ENCODE data around the gene CCDC192. TPM values are rescaled to one million over a fixed set of nuclear protein-coding genes. Genes with fewer than 3 reads are reported as not detected.

The CCDC192 gene
- polyA plus RNA-seq, 1 donor from 2014 or later, result not detected

DNA sequence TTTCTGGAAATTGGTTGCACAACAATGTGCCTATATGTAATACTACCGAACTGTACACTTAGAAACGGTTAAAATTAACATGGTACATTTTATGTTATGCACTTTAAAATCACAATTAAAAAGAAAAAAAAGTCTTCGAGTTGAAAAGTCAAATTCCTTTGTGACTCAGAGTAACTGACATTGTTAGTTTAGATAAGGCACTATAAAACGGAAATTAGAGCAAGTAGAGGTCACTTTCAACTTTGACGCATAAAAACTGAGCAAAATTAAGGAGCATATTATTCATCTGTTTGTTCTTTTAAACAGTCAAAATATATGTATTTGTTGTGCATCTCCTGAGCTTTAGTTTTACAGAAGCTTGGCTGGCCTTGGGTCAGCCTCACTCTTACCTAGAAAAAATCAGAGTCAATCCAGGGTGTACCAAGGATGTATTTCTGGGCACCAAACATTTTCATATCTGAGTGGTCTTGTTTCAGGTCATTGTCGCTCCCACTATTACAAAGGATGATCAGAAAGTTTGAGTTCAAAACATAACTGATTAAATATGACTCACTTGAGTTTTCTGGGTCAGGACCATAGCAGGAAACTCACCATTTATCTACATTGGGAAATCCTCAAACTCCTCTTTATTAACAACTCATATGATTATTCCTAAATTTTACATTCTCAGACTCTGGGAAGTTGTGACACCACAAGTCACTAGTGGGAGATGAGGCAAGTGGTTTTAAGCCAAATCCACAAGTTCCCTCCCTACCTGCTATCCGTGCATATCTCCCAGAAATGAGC lies 160.6 kb downstream of the CCDC192 start:
- Histone ChIP-seq H3K4me2 (ENCODE audit: low read length) (no peak overlapping the region), H3K27ac (ENCODE audit: low read length) (no peak overlapping the region)

DNA sequence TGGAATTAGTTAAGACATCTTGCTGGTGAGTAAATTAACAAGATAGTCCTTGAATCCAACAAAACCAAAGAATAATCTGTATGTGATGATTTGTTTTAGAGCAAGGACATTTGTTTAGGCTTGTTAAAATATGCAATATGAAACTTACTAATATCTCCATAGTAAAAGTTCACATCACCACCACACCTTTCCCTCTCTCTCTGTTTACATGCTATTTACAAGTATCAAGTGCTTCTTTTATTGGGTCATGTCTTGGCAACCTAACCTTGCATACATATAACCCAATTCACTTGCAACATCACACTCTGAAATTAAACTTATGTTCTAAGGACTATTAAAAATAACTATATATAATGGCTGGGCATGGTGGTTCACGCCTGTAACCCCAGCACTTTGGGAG lies 161.3 kb downstream of the CCDC192 start:
- no peak overlapping the region for H3K4me2 ChIP-seq (ENCODE audit: low read length)
- no peak for TF ChIP-seq SMC3 (conservative IDR thresholded peaks at IDR 0.05; ENCODE audit: poor library complexity)
- TF ChIP-seq MXI1 (conservative IDR thresholded peaks at IDR 0.05; ENCODE audit: poor library complexity, severe bottlenecking), result no peak
- TF ChIP-seq, protein P1, sequence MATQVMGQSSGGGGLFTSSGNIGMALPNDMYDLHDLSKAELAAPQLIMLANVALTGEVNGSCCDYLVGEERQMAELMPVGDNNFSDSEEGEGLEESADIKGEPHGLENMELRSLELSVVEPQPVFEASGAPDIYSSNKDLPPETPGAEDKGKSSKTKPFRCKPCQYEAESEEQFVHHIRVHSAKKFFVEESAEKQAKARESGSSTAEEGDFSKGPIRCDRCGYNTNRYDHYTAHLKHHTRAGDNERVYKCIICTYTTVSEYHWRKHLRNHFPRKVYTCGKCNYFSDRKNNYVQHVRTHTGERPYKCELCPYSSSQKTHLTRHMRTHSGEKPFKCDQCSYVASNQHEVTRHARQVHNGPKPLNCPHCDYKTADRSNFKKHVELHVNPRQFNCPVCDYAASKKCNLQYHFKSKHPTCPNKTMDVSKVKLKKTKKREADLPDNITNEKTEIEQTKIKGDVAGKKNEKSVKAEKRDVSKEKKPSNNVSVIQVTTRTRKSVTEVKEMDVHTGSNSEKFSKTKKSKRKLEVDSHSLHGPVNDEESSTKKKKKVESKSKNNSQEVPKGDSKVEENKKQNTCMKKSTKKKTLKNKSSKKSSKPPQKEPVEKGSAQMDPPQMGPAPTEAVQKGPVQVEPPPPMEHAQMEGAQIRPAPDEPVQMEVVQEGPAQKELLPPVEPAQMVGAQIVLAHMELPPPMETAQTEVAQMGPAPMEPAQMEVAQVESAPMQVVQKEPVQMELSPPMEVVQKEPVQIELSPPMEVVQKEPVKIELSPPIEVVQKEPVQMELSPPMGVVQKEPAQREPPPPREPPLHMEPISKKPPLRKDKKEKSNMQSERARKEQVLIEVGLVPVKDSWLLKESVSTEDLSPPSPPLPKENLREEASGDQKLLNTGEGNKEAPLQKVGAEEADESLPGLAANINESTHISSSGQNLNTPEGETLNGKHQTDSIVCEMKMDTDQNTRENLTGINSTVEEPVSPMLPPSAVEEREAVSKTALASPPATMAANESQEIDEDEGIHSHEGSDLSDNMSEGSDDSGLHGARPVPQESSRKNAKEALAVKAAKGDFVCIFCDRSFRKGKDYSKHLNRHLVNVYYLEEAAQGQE (IDR thresholded peaks at IDR 0.05; ENCODE audit: borderline replicate concordance), result no peak
- TF ChIP-seq EP300 (conservative IDR thresholded peaks at IDR 0.05; ENCODE audit: poor library complexity, severe bottlenecking), result no peak
- TF ChIP-seq TAF1 (IDR thresholded peaks at IDR 0.05; ENCODE audit: low read depth), result no peak
- no peak for TF ChIP-seq POLR2AphosphoS5 (IDR thresholded peaks at IDR 0.05)
- TF ChIP-seq RAD21 (conservative IDR thresholded peaks at IDR 0.05), result no peak
- TF ChIP-seq EZH2 (IDR thresholded peaks at IDR 0.05; ENCODE audit: borderline replicate concordance, insufficient read depth, low read length, poor library complexity, severe bottlenecking), result no peak
- TF ChIP-seq, protein P2, sequence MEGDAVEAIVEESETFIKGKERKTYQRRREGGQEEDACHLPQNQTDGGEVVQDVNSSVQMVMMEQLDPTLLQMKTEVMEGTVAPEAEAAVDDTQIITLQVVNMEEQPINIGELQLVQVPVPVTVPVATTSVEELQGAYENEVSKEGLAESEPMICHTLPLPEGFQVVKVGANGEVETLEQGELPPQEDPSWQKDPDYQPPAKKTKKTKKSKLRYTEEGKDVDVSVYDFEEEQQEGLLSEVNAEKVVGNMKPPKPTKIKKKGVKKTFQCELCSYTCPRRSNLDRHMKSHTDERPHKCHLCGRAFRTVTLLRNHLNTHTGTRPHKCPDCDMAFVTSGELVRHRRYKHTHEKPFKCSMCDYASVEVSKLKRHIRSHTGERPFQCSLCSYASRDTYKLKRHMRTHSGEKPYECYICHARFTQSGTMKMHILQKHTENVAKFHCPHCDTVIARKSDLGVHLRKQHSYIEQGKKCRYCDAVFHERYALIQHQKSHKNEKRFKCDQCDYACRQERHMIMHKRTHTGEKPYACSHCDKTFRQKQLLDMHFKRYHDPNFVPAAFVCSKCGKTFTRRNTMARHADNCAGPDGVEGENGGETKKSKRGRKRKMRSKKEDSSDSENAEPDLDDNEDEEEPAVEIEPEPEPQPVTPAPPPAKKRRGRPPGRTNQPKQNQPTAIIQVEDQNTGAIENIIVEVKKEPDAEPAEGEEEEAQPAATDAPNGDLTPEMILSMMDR (IDR thresholded peaks at IDR 0.05; ENCODE audit: poor library complexity, severe bottlenecking), result no peak
- no peaks in the 10 kb centered on the region for H3K79me2 ChIP-seq (replicated peaks; ENCODE audit: insufficient read depth, low read length)
- H3K4me3 ChIP-seq (ENCODE audit: low read length), result no peak overlapping the region
- no peak overlapping the region for H2AFZ ChIP-seq (ENCODE audit: low read depth, low read length)
- H3K27me3 ChIP-seq (ENCODE audit: insufficient read depth, low read depth, low read length), result no peaks in the 10 kb centered on the region
- no peak overlapping the region for H3K27ac ChIP-seq (ENCODE audit: low read length)
- no peak overlapping the region for H3K9ac ChIP-seq (ENCODE audit: low read length)
- no peaks in the 10 kb centered on the region for H3K36me3 ChIP-seq (ENCODE audit: insufficient read depth, low read length)
- no peaks in the 10 kb centered on the region for H3K9me2 ChIP-seq (ENCODE audit: insufficient read depth, low read length)
- no peaks in the 10 kb centered on the region for H3K9me3 ChIP-seq (ENCODE audit: low read length)
- H3F3A ChIP-seq (ENCODE audit: insufficient read depth, low read length, poor library complexity, severe bottlenecking), result no peaks in the 10 kb centered on the region
- no peaks in the 10 kb centered on the region for H4K20me1 ChIP-seq (ENCODE audit: insufficient read depth)

More for the DNA sequence above, 160.6 kb downstream of the CCDC192 start:
- Histone ChIP-seq H3F3A (ENCODE audit: insufficient read depth, low read length, poor library complexity, severe bottlenecking) (no peaks in the 10 kb centered on the region), H3K9me3 (ENCODE audit: low read length) (no peaks in the 10 kb centered on the region), H3K9me2 (ENCODE audit: insufficient read depth, low read length) (no peaks in the 10 kb centered on the region), H3K27me3 (ENCODE audit: insufficient read depth, low read depth, low read length) (no peaks in the 10 kb centered on the region), H3K9ac (ENCODE audit: low read length) (no peak overlapping the region), H4K20me1 (ENCODE audit: insufficient read depth) (no peaks in the 10 kb centered on the region), H2AFZ (ENCODE audit: low read depth, low read length) (no peak overlapping the region), H3K36me3 (ENCODE audit: insufficient read depth, low read length) (no peaks in the 10 kb centered on the region), H3K79me2 (replicated peaks; ENCODE audit: insufficient read depth, low read length) (no peaks in the 10 kb centered on the region), H3K4me3 (ENCODE audit: low read length) (no peak overlapping the region)
- TF ChIP-seq, protein P1 (IDR thresholded peaks at IDR 0.05; ENCODE audit: borderline replicate concordance), result no peak
- TF ChIP-seq, protein P2 (IDR thresholded peaks at IDR 0.05; ENCODE audit: poor library complexity, severe bottlenecking), result no peak
- TF ChIP-seq RAD21 (conservative IDR thresholded peaks at IDR 0.05) (no peak), TAF1 (IDR thresholded peaks at IDR 0.05; ENCODE audit: low read depth) (no peak), EZH2 (IDR thresholded peaks at IDR 0.05; ENCODE audit: borderline replicate concordance, insufficient read depth, low read length, poor library complexity, severe bottlenecking) (no peak), SMC3 (conservative IDR thresholded peaks at IDR 0.05; ENCODE audit: poor library complexity) (no peak), EP300 (conservative IDR thresholded peaks at IDR 0.05; ENCODE audit: poor library complexity, severe bottlenecking) (no peak), POLR2AphosphoS5 (IDR thresholded peaks at IDR 0.05) (no peak), MXI1 (conservative IDR thresholded peaks at IDR 0.05; ENCODE audit: poor library complexity, severe bottlenecking) (no peak)

Data from neural cell (in vitro differentiated cells).